Ovary (tissue), 9 donors: Measurements from ENCODE around the gene RUFY4. TPM values are rescaled to one million over a fixed set of nuclear protein-coding genes. Genes with fewer than 3 reads are reported as not detected.

Experiments
- DNase-seq, 5 donors: peaks; one replicate each; pipeline ENCODE4 v3.0.0-alpha.2; 2019 to 2020
- H3K27ac ChIP-seq, 2 donors: fragments of 200-600 bp; one replicate each; pipeline versions ENCODE4 v1.5.1 to v1.8.0; 2019 to 2022
- H3K27me3 ChIP-seq: fragments of 200-600 bp; one replicate; pipeline ENCODE4 v1.8.0; 2022
- H3K36me3 ChIP-seq: fragments of 200-600 bp; sonication (generic); one replicate; pipeline ENCODE4 v1.5.1; 2019
- H3K4me1 ChIP-seq: one replicate; pipeline ENCODE4 v1.8.1; 2013; ENCODE audit warnings: mild to moderate bottlenecking, moderate library complexity; ENCODE audit not compliant: insufficient read depth
- H3K4me3 ChIP-seq: fragments of 200-600 bp; sonication (generic); one replicate; pipeline ENCODE4 v1.5.1; 2017
- H3K9me3 ChIP-seq, 2 donors: fragments of 200-600 bp in 1 of 2; sonication (generic) in 1 of 2; one replicate each; pipeline versions ENCODE4 v1.5.1 to v1.8.1; 2013 to 2019; ENCODE audit warnings: mild to moderate bottlenecking in 1 of 2, moderate library complexity in 1 of 2
- EP300 ChIP-seq: sonication (generic); formaldehyde crosslinking; IDR thresholded peaks from one replicate; pipeline ENCODE4 v1.6.1; 2017; ENCODE audit warnings: antibody characterized with exemption
- POLR2A ChIP-seq: fragments of 450-650 bp; IDR thresholded peaks from one replicate; pipeline ENCODE4 v1.6.1; 2017; ENCODE audit warnings: antibody characterized with exemption, mild to moderate bottlenecking, moderate library complexity
- WGBS, 3 donors: extraction: QIAGEN DNeasy Blood & Tissue Kit in 1 of 3; methylation state at CpG; one replicate each; pipeline versions ENCODE4 v1.1.5 to v1.1.7; 2013 to 2017; 5-methylcytosine and 5-hydroxymethylcytosine counted together
- intact Hi-C, 4 donors: fragments of 100-400 bp; cut with DNase I; formaldehyde crosslinking; loops; one replicate each; pipeline versions ENCODE4 v1.11.0 to v1.15.1; 2022 to 2023
- polyA plus RNA-seq, 2 donors: library from polyadenylated mRNA; stranded (reverse); fragments of 200-250 nt in 1 of 2; fragments of 350-450 nt in 1 of 2; fragmentation: Illumina TruSeq in 1 of 2; extraction: RNeasy Lipid Tissue Mini Kit (QIAGEN cat#74804) in 1 of 2; gene quantifications; one replicate each; pipeline ENCODE4 v1.2.3, GENCODE V29; 2013 to 2014
- total RNA-seq, 7 donors: library from RNA; depleted of rRNA in 2 of 7; stranded (reverse); fragments of >200 nt in 2 of 7; fragmentation: NEBNext Ultra II Directional in 3 of 7; extraction: Animal tissue kit (Norgen Biotek cat#: 25700) in 3 of 7; gene quantifications; one replicate each; pipeline versions ENCODE4 v1.1.0 to v1.2.4, GENCODE V29; 2016 to 2023
- TF ChIP-seq, protein P1 (sequence below), 3 donors: fragments of 450-650 bp in 2 of 3; fragments of 200-600 bp in 1 of 3; IDR thresholded peaks; one replicate each; pipeline versions ENCODE4 v1.5.1 to v1.8.0; 2016 to 2022; ENCODE audit warnings: antibody characterized with exemption in 3 of 3, mild to moderate bottlenecking in 1 of 3
- donor health status: DM: no; HTN: no; CAD: no; lungs with moderate emphysema.
- donor health status: DM: no; HTN: no; CAD: no.
- donor health status: Bipolar disorder and iron deficiency.
- donor health status: DM: yes; HTN: yes; CAD: no.
- donor health status: DM: no; HTN: no; CAD: no.
- donor health status: DM: yes; HTN: yes; CAD: no.

RUFY4 gene
- total and polyA plus RNA-seq, 9 donors = 0.10 to 0.97 (median 0.57) TPM; not detected in 4

DNA sequence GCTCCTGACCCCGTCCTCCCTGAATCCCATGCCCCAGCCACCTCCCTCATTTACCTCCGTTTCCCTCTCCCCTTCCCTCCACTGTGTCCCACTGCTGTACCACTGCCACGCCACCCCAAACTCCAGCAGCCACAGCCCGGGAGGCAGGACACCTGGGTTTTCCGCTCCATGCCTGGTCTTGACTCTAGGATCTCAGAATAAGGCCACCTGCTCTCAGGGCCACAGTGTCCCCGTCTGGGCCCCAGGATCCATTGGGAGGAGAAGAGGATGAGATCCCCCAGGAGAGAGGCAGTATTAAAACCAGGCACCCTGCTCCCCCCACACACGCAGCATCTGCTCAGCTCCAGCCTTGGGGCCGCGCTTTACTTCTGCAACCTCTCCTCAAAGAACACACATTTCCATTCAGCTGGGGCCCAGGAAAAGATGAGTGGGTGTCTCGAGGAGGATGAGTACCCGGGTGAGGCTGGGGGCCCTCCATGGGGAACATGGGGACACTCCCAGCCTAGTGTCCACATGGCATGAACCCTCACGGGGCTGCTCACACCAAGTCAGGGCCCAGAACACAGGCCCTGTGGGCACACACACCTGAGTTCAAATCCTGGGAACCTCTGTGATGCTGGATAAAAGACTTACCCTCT is 33.5 kb upstream of the RUFY4 start:
- intact Hi-C loops = loop anchor here in 1 of 4 donors (10.0 kb wide), 1 partner anchor 251 kb away; no protein-coding TSS in a partner anchor
- H3K4me3 ChIP-seq = no peak overlapping the region
- TF ChIP-seq POLR2A (no peak), EP300 (no peak)
- TF ChIP-seq, protein P1, sequence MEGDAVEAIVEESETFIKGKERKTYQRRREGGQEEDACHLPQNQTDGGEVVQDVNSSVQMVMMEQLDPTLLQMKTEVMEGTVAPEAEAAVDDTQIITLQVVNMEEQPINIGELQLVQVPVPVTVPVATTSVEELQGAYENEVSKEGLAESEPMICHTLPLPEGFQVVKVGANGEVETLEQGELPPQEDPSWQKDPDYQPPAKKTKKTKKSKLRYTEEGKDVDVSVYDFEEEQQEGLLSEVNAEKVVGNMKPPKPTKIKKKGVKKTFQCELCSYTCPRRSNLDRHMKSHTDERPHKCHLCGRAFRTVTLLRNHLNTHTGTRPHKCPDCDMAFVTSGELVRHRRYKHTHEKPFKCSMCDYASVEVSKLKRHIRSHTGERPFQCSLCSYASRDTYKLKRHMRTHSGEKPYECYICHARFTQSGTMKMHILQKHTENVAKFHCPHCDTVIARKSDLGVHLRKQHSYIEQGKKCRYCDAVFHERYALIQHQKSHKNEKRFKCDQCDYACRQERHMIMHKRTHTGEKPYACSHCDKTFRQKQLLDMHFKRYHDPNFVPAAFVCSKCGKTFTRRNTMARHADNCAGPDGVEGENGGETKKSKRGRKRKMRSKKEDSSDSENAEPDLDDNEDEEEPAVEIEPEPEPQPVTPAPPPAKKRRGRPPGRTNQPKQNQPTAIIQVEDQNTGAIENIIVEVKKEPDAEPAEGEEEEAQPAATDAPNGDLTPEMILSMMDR (IDR thresholded peaks at IDR 0.05) = no peak
- 73 to 84% (median 81%) methylated on average over 12 of the region's 12 CpGs for WGBS, 3 donors
- H3K27me3 ChIP-seq = no peaks in the 10 kb centered on the region
- H3K36me3 ChIP-seq = no peaks in the 10 kb centered on the region
- no peaks in the 10 kb centered on the region for H3K4me1 ChIP-seq
- DNase-seq = no peak
- no peaks in the 10 kb centered on the region for H3K9me3 ChIP-seq
- no peak overlapping the region for H3K27ac ChIP-seq

DNA sequence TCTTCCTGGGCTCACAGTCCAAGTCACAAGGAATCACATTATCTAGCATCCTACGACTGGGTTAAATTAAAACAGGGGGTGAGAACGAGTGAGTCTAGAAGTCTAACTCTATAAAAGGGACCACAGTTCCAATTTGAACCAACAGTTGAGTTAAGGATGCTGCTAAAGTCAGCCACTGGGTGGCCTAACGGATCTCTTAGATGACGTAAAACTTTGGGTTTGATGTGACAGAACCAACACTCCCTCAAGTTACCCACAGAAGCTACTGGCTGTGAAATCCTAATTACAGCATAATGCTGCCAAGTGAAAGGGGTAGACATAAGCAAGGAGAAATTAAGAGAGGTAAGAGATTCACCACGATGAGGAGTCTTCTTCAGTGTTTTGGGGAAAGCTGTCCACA is 32.7 kb upstream of the RUFY4 start:
- no peak overlapping the region for H3K27ac ChIP-seq
- H3K4me3 ChIP-seq = no peak overlapping the region
- H3K27me3 ChIP-seq = no peaks in the 10 kb centered on the region
- no peak for DNase-seq
- WGBS, 3 donors = 70 to 77% (median 75%) methylated on average over 5 of the region's 5 CpGs
- TF ChIP-seq EP300 (no peak), POLR2A (no peak)
- TF ChIP-seq, protein P1 (IDR thresholded peaks at IDR 0.05) = no peak
- intact Hi-C loops = loop anchor here in 1 of 4 donors (10.0 kb wide), 1 partner anchor 252 kb away; no protein-coding TSS in a partner anchor
- H3K36me3 ChIP-seq = no peaks in the 10 kb centered on the region
- H3K9me3 ChIP-seq = no peaks in the 10 kb centered on the region
- no peaks in the 10 kb centered on the region for H3K4me1 ChIP-seq

DNA sequence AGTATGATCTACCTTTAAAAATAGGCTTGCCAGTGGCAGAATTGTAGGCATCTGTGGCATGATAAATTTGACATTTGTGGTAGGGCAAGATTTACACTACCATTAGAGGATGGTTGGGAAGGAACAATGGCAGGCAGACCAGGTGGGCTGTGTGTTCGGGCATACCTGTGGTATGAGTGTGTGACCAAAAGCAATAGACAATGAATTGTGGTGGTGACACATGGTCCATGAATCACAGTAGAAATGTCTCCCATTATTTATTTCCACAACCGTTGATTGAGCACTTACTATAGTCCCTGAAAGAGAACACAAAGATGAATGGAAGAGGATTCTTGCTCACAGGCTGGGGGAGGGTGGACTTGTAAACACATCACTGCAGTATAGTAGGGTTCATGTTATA is 29.9 kb upstream of the RUFY4 start:
- Histone ChIP-seq H3K9me3 (no peaks in the 10 kb centered on the region), H3K36me3 (no peaks in the 10 kb centered on the region), H3K27me3 (no peaks in the 10 kb centered on the region), H3K4me3 (no peak overlapping the region), H3K27ac (no peak overlapping the region), H3K4me1 (no peaks in the 10 kb centered on the region)
- WGBS, 3 donors = 80 to 88% (median 85%) methylated on average over 2 of the region's 2 CpGs
- DNase-seq = no peak
- intact Hi-C loops = loop anchor here in 1 of 4 donors (10.0 kb wide), 1 partner anchor 254 kb away; no protein-coding TSS in a partner anchor
- TF ChIP-seq, protein P1 (IDR thresholded peaks at IDR 0.05) = no peak
- TF ChIP-seq POLR2A (no peak), EP300 (no peak)

DNA sequence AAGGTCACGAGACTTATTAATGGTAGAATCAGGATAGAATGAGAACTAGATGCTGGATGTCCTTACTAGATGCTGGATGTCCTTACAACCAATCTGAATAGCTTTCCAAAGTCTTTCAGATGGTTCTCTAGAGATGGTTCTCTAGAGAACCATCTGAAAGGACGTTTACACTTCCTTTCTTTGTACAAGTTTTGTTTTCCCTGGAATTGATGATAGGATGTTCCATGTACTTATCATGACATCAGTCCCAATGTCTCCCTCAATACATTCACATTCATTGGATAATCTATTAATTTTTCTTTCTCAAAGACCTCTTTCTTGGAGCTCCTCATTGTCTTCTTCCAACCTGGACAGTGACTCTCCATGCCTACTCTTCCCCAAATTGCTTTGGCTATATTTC is 28.2 kb upstream of the RUFY4 start:
- no peaks in the 10 kb centered on the region for H3K27me3 ChIP-seq
- H3K27ac ChIP-seq = no peak overlapping the region
- H3K9me3 ChIP-seq = no peaks in the 10 kb centered on the region
- intact Hi-C loops = no loop called here
- H3K4me1 ChIP-seq = no peaks in the 10 kb centered on the region
- DNase-seq = no peak
- WGBS, 3 donors = 76 to 80% (median 78%) methylated on average over 2 of the region's 2 CpGs
- H3K36me3 ChIP-seq = no peaks in the 10 kb centered on the region
- TF ChIP-seq, protein P1 (IDR thresholded peaks at IDR 0.05) = no peak
- no peak for TF ChIP-seq POLR2A
- no peak for TF ChIP-seq EP300
- H3K4me3 ChIP-seq = no peak overlapping the region
